ENCODE data around the gene SPATA6. TPM values are rescaled to one million over a fixed set of nuclear protein-coding genes. Genes with fewer than 3 reads are reported as not detected.

Gene SPATA6
- total RNA-seq, 1 experiment from 2014 or later = 3.4 TPM

Other genes with a start within 250 kb of the SPATA6 start
- not detected in 2 replicates for gene SLC5A9, start 249.5 kb downstream of the SPATA6 start, total RNA-seq (2014; rRNA removed; shearing (Covaris generic))